Measurements from ENCODE around the gene GNA15.
"Not testable (repeated sequence)": the region's sequence is repeated elsewhere in the genome, so short reads cannot be mapped to it uniquely, and the experiment has no call there.

GNA15 gene, protein sequence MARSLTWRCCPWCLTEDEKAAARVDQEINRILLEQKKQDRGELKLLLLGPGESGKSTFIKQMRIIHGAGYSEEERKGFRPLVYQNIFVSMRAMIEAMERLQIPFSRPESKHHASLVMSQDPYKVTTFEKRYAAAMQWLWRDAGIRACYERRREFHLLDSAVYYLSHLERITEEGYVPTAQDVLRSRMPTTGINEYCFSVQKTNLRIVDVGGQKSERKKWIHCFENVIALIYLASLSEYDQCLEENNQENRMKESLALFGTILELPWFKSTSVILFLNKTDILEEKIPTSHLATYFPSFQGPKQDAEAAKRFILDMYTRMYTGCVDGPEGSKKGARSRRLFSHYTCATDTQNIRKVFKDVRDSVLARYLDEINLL

GRCh38 chr19:3135961-3136683, at the start of gene GNA15:
Gene GNA15 (plus strand): TSS chr19:3136033. CDS start chr19:3136451, 418 bp downstream.
- no peak for DNase-seq (ENCODE audit: low read depth, low spot score)

DNA sequence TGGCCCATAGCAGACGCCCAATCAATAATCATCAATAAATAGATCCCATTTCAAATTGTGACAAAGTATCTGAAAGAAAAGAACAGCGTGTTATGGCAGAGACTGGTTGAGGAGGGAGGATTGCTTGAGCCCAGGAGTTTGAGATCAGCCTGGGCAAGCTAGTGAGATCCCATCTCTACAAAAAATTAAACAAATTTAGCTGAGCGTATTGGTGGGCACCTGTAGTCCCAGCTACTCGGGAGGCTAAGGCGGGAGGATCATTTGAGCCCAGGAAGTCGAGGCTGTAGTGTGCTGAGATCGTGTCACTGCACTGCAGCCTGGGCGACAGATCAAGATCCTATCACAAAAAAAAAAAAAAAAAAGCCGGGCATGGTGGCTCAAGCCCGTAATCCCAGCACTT, 48.1 kb upstream of the GNA15 start:
- DNase-seq (ENCODE audit: low read depth, low spot score) = no peak

GRCh38 chr19:3089299-3089855, 46.5 kb upstream of the GNA15 start:
- not testable (repeated sequence) for DNase-seq (ENCODE audit: low read depth, low spot score)

GRCh38 chr19:3094601-3095440, 41.0 kb upstream of the GNA15 start:
- DNase-seq (ENCODE audit: low read depth, low spot score) = no peak

DNA sequence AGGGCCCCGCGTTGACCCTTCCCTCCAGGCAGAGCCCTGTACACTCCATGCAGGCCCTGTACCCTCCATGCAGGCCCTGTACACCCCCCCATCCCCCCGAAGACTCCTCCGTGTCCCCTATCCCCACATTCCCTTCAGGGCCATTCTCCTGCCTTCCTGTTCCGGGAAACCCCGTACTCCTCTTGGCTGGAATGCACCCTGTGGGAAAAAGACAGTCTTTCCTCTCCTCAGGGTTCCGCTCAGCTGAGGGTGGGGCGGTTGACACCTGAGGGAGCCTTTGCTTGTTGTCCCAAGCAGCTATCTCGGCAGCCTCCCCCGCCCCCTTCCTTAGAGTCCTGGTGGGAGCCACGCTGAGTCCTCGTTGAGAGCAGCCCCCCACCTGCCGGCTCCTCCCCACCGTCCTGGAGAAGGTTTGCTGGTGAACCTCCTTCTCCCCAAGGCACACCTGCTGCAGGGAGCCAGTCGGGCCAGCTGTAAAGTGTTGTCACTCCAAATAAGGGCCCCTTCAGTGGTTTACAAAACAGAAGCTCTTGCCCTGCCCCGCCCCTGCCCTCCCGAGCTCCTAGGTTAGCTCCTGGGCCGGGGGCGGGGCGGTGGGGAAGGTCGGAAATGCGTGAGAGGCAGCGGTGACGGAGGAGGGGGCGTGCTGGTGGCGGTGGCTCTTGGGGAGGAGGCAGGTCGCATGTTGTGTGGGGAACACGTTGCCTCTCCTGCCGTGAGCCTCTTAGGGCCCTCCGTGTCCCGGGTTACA, 40.2 kb upstream of the GNA15 start:
- no peak for DNase-seq (ENCODE audit: low read depth, low spot score)

GRCh38 chr19:3096267-3096901, 39.4 kb upstream of the GNA15 start:
- no peak for DNase-seq (ENCODE audit: low read depth, low spot score)

DNA sequence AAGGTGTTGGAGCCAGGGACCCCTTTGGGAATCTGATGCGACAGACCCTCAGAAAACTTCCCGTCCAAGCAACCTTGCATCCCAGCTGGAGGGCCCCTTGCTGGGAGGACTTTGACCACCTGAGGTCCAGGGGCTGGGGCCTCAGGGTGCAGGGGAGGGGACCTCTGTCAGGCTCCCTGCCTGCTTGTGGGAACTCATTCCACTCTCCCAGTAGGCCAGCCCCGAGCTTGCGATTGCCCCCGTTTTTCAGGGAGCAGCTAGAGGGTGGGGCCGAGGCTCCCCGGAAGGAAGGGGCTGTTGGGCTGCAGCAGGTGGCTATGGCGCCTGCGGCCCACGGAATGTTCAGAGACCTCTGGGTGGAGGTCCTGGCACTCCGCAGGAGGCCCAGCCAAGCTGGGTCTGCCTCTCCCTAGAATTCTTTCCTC, 38.9 kb upstream of the GNA15 start:
- DNase-seq (ENCODE audit: low read depth, low spot score) = no peak

DNA sequence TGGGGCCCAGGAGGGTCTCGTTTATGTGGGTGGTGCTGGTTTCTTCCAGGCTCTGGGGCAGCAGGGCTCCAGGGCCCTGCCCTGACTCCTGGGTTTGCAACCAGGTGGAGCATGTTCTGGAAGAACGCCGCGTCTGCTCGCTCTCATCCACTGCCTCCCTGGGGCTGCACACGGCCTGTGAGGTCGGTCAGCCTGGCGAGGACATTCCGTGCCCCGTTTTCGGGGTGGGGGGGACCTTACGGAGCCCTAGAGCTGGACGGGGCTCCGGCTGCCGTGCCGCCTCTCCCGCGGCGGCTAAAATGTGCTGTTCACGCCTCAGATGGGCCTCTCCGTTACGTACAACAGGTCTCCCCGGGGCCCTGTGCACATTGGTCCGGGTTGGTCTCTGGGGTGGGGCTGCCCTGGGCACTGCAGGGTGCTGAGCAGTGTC, 38.4 kb upstream of the GNA15 start:
- DNase-seq (ENCODE audit: low read depth, low spot score) = no peak

GRCh38 chr19:3098141-3098514, 37.7 kb upstream of the GNA15 start:
- no peak for DNase-seq (ENCODE audit: low read depth, low spot score)

- DNase-seq (ENCODE audit: low read depth, low spot score) = no peak
Observed at GRCh38 chr19:3098515-3099346, 37.1 kb upstream of the GNA15 start.

DNA sequence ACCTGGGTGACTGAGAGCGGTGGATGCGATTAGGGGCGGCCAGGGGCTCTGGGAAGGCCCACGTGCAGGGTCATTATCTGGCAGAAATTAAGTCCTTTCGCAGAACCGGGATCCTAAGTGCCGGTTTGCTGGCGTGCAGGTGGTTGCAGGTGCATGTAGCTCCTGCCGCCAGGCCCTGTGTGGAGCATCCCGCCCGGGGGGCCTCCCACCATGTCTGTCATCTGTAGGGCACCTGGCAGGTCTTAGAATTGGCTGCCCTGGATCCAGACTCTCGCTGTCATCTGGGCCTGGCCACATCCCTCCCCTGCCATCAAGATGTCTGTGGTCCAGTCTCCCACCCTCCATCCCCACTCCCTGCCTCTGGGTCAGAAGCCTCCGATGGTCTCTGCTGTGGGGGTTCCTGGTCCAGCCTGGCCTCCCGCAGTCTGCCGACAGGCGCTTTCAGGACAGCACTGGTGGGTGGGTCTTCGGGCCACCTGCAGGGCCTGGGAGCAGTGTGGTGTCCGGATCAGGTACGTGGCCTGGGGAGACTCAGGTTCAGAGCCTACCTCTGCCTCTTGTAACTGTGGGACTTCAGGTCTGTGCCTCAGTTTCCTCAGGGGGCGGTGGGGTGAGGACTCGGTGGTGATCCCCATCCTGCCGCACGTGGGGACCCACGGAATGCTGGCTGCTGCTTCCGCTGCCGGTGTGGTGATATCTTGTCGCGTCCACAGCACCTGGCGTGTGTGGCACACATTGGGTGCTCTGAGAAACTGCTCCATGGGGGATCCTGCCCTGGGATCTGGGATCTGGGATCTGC, 36.3 kb upstream of the GNA15 start:
- no peak for DNase-seq (ENCODE audit: low read depth, low spot score)

- no peak for DNase-seq (ENCODE audit: low read depth, low spot score)
Observed at GRCh38 chr19:3100331-3100730, 35.5 kb upstream of the GNA15 start.

GRCh38 chr19:3100747-3101730, 34.8 kb upstream of the GNA15 start:
- DNase-seq (ENCODE audit: low read depth, low spot score) = no peak

GRCh38 chr19:3102239-3103140, 33.3 kb upstream of the GNA15 start:
- DNase-seq (ENCODE audit: low read depth, low spot score) = no peak

DNA sequence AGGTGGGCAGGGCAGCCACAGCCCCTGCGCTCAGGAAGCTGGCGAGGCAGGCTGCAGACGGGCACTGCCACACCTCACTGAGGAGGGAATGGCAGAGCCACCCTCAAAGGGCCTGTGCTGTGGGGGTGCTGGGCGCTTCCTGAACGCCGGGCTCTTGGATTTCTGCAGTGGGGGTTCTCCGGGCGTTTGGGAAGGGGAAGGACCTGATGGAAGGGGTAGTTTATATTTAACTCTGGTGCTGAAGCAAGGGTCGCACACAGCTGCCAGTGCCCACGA, 31.2 kb upstream of the GNA15 start:
- DNase-seq (ENCODE audit: low read depth, low spot score) = no peak

DNA sequence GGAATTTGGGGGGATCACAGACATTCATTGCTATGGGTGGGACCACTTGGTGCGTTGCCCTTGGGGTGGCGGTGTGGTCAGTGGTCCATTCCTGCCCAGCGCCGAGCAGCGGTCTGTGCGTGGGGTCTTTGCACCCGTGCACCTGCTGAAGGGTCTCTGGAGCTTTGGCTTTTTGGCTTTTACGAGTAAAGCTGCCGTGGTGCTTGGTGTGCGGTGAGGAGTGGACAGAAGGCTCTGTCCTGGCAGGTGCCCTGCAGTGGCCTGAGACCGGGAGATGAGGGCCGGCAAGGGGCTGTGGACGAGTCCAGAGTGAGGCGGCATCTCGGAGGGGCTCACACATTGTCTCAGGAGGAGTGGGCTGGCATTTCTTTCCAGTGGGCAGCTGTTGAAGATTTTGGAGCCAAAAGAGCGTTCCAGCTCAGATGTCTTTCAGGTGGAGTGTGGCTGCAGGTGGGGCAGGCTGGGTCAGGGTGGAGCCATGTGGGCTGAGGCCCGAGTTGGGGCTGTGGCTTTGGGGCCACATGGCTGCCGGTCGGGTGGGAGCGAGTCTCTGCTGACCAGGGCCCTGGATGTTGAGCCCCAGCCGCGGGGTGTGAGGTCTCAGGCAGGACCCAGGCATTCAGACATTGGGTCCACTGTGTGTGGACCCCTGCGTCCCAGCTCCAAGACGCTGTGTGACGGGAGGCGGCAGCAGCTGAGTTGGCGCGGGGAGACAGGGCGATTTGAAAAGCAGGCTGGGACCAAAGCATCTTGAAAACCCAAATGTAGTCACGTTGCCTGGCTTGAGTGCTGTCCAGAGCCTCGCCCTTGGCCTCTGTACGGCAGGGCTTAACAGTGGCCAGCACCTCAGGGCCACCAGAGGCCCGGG, 30.0 kb upstream of the GNA15 start:
- DNase-seq (ENCODE audit: low read depth, low spot score) = no peak

Measured in smooth muscle cell of the brain vasculature (primary cell).